OCI-LY7 (cell line): ENCODE data around the gene ATXN1. TPM values are rescaled to one million over a fixed set of nuclear protein-coding genes. Genes with fewer than 3 reads are reported as not detected.

ENCODE experiments used
- BruUV-seq: library from RNA; stranded (reverse); fragments of 400-500 nt; replicated peaks from 2 replicates; lab custom pipeline; 2021; lab: Mats Ljungman, UMichigan
- CTCF ChIA-PET: fragments of 300-600 bp; sonication (Branson Sonifier 250); formaldehyde crosslinking; loops from one replicate; lab custom pipeline; 2022; ENCODE audit warnings: antibody characterized with exemption; ENCODE audit not compliant: unreplicated experiment; lab: Charles Lee
- POLR2A ChIA-PET: fragments of 300-600 bp; sonication (Branson Sonifier 250); formaldehyde crosslinking; loops from one replicate; lab custom pipeline; 2022; ENCODE audit warnings: antibody characterized with exemption; lab: Charles Lee
- DNase-seq: peaks from one replicate; pipeline ENCODE4 v3.0.0-alpha.2; 2015; ENCODE audit warnings: low spot score
- H2AFZ ChIP-seq: fragments of 200-600 bp; sonication (generic), shearing (Covaris generic); 2 replicates; pipeline ENCODE4 v1.6.1; 2014; ENCODE audit warnings: mild to moderate bottlenecking, antibody characterized with exemption, low read length, moderate library complexity
- H3K27ac ChIP-seq: fragments of 200-600 bp; sonication (generic); 2 replicates; pipeline ENCODE4 v1.5.1; 2014; ENCODE audit warnings: mixed run types, low read depth, mild to moderate bottlenecking, moderate library complexity, low read length, inconsistent platforms; ENCODE audit not compliant: poor library complexity, severe bottlenecking
- H3K36me3 ChIP-seq: fragments of 200-600 bp; sonication (generic); 2 replicates; pipeline ENCODE4 v1.6.1; 2014; ENCODE audit warnings: mild to moderate bottlenecking, antibody characterized with exemption, low read length, moderate library complexity, mixed read lengths; ENCODE audit not compliant: insufficient read depth
- H3K4me1 ChIP-seq: fragments of 200-600 bp; sonication (generic); 2 replicates; pipeline ENCODE4 v1.5.1; 2014; ENCODE audit warnings: mild to moderate bottlenecking, low read length; ENCODE audit not compliant: insufficient read depth, poor library complexity, severe bottlenecking
- H3K4me2 ChIP-seq: fragments of 200-600 bp; sonication (generic); 2 replicates; pipeline ENCODE4 v1.6.1; 2014; ENCODE audit warnings: mild to moderate bottlenecking, low read length
- H3K4me3 ChIP-seq: fragments of 200-600 bp; sonication (generic); 2 replicates; pipeline ENCODE4 v1.5.1; 2014; ENCODE audit warnings: mild to moderate bottlenecking, low read depth, low read length; ENCODE audit not compliant: poor library complexity, severe bottlenecking
- H3K79me2 ChIP-seq: fragments of 200-600 bp; sonication (generic); 2 replicates; pipeline ENCODE4 v1.6.1; 2016; ENCODE audit warnings: low read depth, mild to moderate bottlenecking, low read length, moderate library complexity, mixed read lengths; ENCODE audit not compliant: insufficient read depth
- H3K9me2 ChIP-seq: fragments of 200-600 bp; sonication (generic); 2 replicates; pipeline ENCODE4 v1.6.1; 2016; ENCODE audit warnings: mild to moderate bottlenecking, low read length, mixed read lengths; ENCODE audit not compliant: insufficient read depth
- H3K9me3 ChIP-seq: fragments of 200-600 bp; sonication (generic); 2 replicates; pipeline ENCODE4 v1.6.1; 2014; ENCODE audit warnings: mild to moderate bottlenecking, mixed run types, low read length, mixed read lengths
- H4K20me1 ChIP-seq: fragments of 200-600 bp; sonication (generic); 2 replicates; pipeline ENCODE4 v1.6.1; 2014; ENCODE audit warnings: mild to moderate bottlenecking, antibody characterized with exemption, low read length, moderate library complexity, mixed read lengths; ENCODE audit not compliant: insufficient read depth
- CTCF ChIP-seq: fragments of 200-600 bp; sonication (generic); conservative IDR thresholded peaks from 2 replicates; pipeline ENCODE4 v1.5.1; 2014; ENCODE audit warnings: mild to moderate bottlenecking, antibody characterized with exemption, low read length, moderate library complexity, mixed read lengths
- EZH2phosphoT487 ChIP-seq: fragments of 200-600 bp; sonication (generic); IDR thresholded peaks from 2 replicates; pipeline ENCODE4 v1.6.1; 2018; ENCODE audit warnings: low read depth, borderline replicate concordance, mild to moderate bottlenecking, mixed run types, antibody characterized with exemption, low read length, moderate library complexity, mixed read lengths
- intact Hi-C: fragments of 100-400 bp; cut with micrococcal nuclease; formaldehyde crosslinking; loops from one replicate; pipeline ENCODE4 v1.10.0; 2022; ENCODE audit not compliant: unreplicated experiment
- total RNA-seq, 2 experiments: library from RNA; depleted of rRNA in 1 of 2; stranded (reverse); fragments of >200 nt in 1 of 2; shearing (Covaris generic) in 1 of 2; gene quantifications; 2 replicates each; pipeline ENCODE4 v1.2.3, GENCODE V29; 2014 to 2022

ATXN1 gene
- total RNA-seq, 2 experiments from 2014 or later = not detected

DNA sequence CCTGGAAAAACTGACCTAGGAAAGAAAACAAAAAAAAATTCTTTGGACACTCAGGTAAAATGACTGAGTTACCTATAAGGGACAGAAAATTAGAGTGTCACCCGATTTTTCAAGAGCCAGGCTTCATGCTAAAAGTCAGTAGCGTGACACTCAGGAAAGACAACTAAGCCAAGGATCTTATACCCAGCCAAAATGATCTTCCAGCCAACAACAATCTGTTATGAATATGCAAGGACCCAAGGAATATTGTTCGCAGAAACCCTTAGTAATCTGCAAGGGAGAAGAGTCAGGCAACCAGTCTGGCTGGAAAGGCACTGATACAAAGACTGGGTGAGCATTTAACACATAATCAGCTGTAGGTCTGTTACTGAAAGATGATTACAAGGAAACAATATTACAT is 319.2 kb downstream of the ATXN1 start:
- Histone ChIP-seq H4K20me1 (no peaks in the 10 kb centered on the region), H3K36me3 (no peaks in the 10 kb centered on the region), H3K4me2 (no peak overlapping the region), H3K9me3 (no peaks in the 10 kb centered on the region), H3K4me1 (no peaks in the 10 kb centered on the region), H3K27ac (no peak overlapping the region), H3K9me2 (no peaks in the 10 kb centered on the region), H3K4me3 (no peak overlapping the region), H2AFZ (no peak overlapping the region), H3K79me2 (no peaks in the 10 kb centered on the region)
- intact Hi-C loops = no loop called here
- POLR2A ChIA-PET = interaction anchor here (0.8 kb wide), 1 partner anchor 50 kb away, joined by 3 read pairs; no protein-coding TSS in a partner anchor
- CTCF ChIA-PET = no interaction called here
- DNase-seq = no peak
- no TSS peak for BruUV-seq
- TF ChIP-seq CTCF (no peak), EZH2phosphoT487 (no peak)

- Histone ChIP-seq H3K9me3 (no peaks in the 10 kb centered on the region), H3K27ac (no peak overlapping the region), H3K4me1 (no peaks in the 10 kb centered on the region), H3K9me2 (no peaks in the 10 kb centered on the region), H3K4me3 (no peak overlapping the region), H3K4me2 (no peak overlapping the region), H3K79me2 (no peaks in the 10 kb centered on the region), H3K36me3 (no peaks in the 10 kb centered on the region), H2AFZ (no peak overlapping the region), H4K20me1 (no peaks in the 10 kb centered on the region)
- no peak for DNase-seq
- intact Hi-C loops = no loop called here
- POLR2A ChIA-PET = interaction anchor here (0.8 kb wide), 1 partner anchor 49 kb away, joined by 3 read pairs; no protein-coding TSS in a partner anchor
- no TSS peak for BruUV-seq
- CTCF ChIA-PET = no interaction called here
- TF ChIP-seq CTCF (no peak), EZH2phosphoT487 (no peak)
Measured at GRCh38 chr6:16441262-16441661, 320.0 kb downstream of the ATXN1 start.

DNA sequence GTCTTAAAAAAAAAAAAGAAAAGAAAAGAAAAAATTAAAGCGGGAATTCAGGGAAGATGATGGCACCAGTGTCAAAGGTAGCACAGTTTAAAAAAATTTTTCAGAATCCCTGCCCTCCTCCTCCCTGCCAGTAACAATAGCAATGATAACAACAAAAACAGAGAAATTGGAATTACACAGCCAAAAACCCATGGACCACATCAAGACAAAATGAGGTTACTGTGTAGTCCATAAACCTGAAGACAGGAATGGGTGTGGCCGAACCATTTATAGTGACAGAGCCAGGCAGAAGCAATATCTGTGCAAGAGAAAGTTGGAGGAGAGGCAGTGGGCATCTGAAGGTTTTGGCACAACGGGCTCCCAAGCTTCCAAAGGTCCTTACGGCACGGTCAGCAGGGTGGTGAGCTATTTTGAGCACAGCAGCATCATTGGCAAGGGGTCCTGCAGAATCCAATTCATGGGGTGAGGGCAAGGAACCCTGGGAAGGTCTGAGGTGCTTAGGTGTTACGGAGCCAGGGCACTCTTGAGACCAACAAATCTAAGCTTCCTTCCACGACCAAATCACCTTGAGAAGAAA is 320.5 kb downstream of the ATXN1 start:
- BruUV-seq = no TSS peak
- no peak overlapping the region for H2AFZ ChIP-seq

More for the DNA sequence above, 320.5 kb downstream of the ATXN1 start:
- Histone ChIP-seq H3K4me2 (no peak overlapping the region), H3K9me3 (no peaks in the 10 kb centered on the region), H4K20me1 (no peaks in the 10 kb centered on the region), H3K79me2 (no peaks in the 10 kb centered on the region), H3K4me1 (no peaks in the 10 kb centered on the region), H3K4me3 (no peak overlapping the region), H3K9me2 (no peaks in the 10 kb centered on the region), H3K36me3 (no peaks in the 10 kb centered on the region), H3K27ac (no peak overlapping the region)
- TF ChIP-seq CTCF = no peak
- no peak for TF ChIP-seq EZH2phosphoT487
- intact Hi-C loops = no loop called here
- ChIA-PET POLR2A (no interaction called here), CTCF (no interaction called here)
- DNase-seq = no peak
